Measurements from ENCODE around the gene SCG5. TPM values are rescaled to one million over a fixed set of nuclear protein-coding genes. Genes with fewer than 3 reads are reported as not detected.

SCG5 gene
- total RNA-seq, 1 donor from 2014 or later: 2.6 TPM

DNA sequence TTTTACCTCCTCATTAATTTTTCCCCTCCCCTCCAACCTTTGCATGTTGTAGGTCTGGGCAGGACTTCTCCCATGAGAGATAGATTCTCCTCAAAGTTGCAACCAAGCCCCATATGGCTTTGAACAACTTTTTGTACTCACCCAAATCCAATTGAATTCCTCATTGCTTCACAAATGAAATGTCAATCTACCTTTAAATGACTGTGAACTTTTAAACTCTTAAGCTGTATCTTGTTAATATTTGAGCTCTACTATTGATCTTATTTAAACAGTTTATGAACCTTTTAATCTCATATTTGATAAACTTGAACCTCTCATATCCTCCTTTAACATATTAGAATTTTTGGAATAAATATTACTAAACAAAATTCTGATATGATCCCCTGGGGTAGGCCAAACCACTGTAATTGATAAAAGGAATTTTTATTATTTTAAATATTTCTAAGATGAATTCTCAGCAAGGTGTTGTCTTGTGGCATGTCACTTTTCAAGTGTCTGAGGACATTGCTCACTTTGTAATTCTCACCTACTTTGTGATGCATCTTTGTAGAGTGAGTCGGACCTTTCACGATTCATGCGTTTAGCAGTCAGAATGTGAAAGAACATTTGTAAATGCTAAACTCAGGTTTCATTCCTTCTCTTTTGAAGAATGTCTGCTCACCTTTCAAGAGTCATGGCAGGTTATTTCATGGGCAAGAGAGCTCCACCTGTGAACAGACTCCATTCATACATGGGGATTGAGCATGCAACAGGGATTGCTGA, 52.9 kb downstream of the SCG5 start:
- H3K4me3 Mint-ChIP-seq (ENCODE audit: unreplicated experiment): no peak overlapping the region
- no peaks in the 10 kb centered on the region for H3K36me3 Mint-ChIP-seq (ENCODE audit: low read depth)
- H3K4me1 Mint-ChIP-seq (ENCODE audit: low read depth): no peaks in the 10 kb centered on the region
- no peak overlapping the region for H3K27ac Mint-ChIP-seq (ENCODE audit: unreplicated experiment)
- DNase-seq (ENCODE audit: low spot score): no peak
- TF ChIP-seq CTCF (IDR thresholded peaks at IDR 0.05): no peak
- no peaks in the 10 kb centered on the region for H3K27me3 Mint-ChIP-seq (ENCODE audit: low read depth)
- no peaks in the 10 kb centered on the region for H3K9me3 Mint-ChIP-seq (ENCODE audit: low read depth)

- no peak for DNase-seq (ENCODE audit: low spot score)
- Mint-ChIP-seq H3K27me3 (ENCODE audit: low read depth) (no peaks in the 10 kb centered on the region), H3K27ac (ENCODE audit: unreplicated experiment) (no peak overlapping the region), H3K4me1 (ENCODE audit: low read depth) (peaks cover 5% of the 10 kb centered on the region), H3K9me3 (ENCODE audit: low read depth) (no peaks in the 10 kb centered on the region), H3K36me3 (ENCODE audit: low read depth) (no peaks in the 10 kb centered on the region), H3K4me3 (ENCODE audit: unreplicated experiment) (no peak overlapping the region)
- TF ChIP-seq CTCF (IDR thresholded peaks at IDR 0.05): no peak
These were observed 57.4 kb downstream of the SCG5 start for GRCh38 chr15:32698773-32699390.

DNA sequence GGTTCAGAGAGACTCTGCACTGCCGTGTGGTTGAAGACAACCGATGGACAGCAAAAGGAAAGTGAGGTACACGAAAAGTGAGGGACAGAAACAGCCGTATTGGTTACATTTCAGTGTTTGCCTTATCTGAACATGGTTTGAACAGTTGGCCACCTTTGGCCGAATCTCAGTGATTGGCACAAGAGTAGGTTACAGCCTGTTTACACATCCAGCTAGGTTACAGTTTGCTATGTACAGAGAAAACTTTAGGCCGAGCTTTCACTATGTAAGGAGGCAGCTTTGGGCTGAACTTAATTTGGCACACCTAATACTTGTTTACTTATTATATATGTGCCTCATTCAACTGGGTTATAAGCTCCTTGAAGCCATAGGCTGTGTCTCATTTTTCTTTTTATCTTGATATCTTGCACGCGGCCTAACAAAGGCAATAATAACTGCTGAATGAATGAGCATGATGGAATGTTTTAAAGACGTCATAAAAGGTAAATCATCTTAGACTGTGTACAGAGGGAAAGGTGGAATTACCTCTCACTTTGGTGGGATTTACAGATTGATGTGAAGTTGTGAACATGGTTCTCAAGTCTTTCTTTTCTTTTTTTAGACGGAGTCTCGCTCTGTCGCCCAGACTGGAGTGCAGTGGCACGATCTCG, 59.1 kb downstream of the SCG5 start:
- no peak overlapping the region for H3K27ac Mint-ChIP-seq (ENCODE audit: unreplicated experiment)
- TF ChIP-seq CTCF (IDR thresholded peaks at IDR 0.05): no peak
- no peaks in the 10 kb centered on the region for H3K27me3 Mint-ChIP-seq (ENCODE audit: low read depth)
- H3K9me3 Mint-ChIP-seq (ENCODE audit: low read depth): no peaks in the 10 kb centered on the region
- peaks cover 16% of the 10 kb centered on the region for H3K4me1 Mint-ChIP-seq (ENCODE audit: low read depth)
- no peak overlapping the region for H3K4me3 Mint-ChIP-seq (ENCODE audit: unreplicated experiment)
- DNase-seq (ENCODE audit: low spot score): no peak
- H3K36me3 Mint-ChIP-seq (ENCODE audit: low read depth): no peaks in the 10 kb centered on the region

GRCh38 chr15:32701863-32702262, 60.4 kb downstream of the SCG5 start:
- no peak for DNase-seq (ENCODE audit: low spot score)
- Mint-ChIP-seq H3K36me3 (ENCODE audit: low read depth) (no peaks in the 10 kb centered on the region), H3K9me3 (ENCODE audit: low read depth) (no peaks in the 10 kb centered on the region), H3K4me1 (ENCODE audit: low read depth) (peaks cover 24% of the 10 kb centered on the region), H3K27me3 (ENCODE audit: low read depth) (no peaks in the 10 kb centered on the region), H3K27ac (ENCODE audit: unreplicated experiment) (no peak overlapping the region), H3K4me3 (ENCODE audit: unreplicated experiment) (no peak overlapping the region)
- no peak for TF ChIP-seq CTCF (IDR thresholded peaks at IDR 0.05)

DNA sequence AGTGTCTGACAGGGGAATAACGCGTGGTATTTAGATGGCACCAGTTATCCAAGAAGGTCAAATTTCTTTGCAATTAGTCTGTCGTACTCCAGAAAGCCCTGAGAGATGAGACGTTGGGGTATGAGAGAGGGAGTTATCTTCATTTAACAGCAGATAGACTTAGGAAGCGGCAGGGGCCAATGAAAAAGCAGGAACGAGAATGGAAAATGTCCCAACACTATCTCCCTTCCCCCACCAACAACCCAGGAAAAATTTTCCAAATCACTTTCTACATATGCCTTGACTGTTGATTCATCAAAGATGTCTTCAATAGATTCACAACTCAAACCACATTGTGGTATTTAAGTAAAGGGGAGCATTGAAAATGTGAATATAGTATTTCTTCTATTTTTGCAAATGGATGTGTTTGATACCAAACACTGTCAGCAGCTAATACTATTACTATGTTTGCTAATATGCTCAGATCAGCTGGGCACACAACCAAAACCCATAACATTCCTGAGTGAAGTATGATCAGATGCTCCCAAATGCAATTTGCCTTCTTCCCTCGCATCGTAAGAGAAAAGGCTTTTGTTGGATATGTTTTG, 63.0 kb downstream of the SCG5 start:
- Mint-ChIP-seq H3K27me3 (ENCODE audit: low read depth) (no peaks in the 10 kb centered on the region), H3K27ac (ENCODE audit: unreplicated experiment) (no peak overlapping the region), H3K4me3 (ENCODE audit: unreplicated experiment) (no peak overlapping the region), H3K4me1 (ENCODE audit: low read depth) (peaks cover 24% of the 10 kb centered on the region), H3K36me3 (ENCODE audit: low read depth) (no peaks in the 10 kb centered on the region), H3K9me3 (ENCODE audit: low read depth) (no peaks in the 10 kb centered on the region)
- no peak for TF ChIP-seq CTCF (IDR thresholded peaks at IDR 0.05)
- no peak for DNase-seq (ENCODE audit: low spot score)

All from chondrocyte (in vitro differentiated cells).